Measurements from ENCODE around the gene ELP1.

DNA sequence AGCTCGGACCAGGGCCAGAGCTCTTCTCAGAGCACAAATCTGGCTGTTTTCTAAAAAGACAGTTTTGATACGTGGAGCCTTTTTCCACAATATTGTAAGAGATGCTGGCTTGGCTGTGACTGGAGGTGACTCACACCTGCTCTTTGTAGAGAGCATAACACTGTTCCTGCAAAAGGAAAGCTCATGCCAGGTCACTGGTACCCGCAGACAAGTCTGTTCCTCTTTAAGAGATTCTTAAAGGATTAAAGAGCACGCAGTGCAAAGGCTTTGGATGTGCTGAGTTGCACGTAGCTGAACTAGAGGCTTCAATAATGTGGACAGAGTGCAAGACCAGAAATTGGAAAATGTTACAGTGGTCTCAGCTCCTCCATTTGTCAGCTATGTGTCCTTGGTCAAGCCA is 97.1 kb downstream of the ELP1 start:
- no peak for TF ChIP-seq POLR2A (IDR thresholded peaks at IDR 0.05)
- TF ChIP-seq, protein P1, sequence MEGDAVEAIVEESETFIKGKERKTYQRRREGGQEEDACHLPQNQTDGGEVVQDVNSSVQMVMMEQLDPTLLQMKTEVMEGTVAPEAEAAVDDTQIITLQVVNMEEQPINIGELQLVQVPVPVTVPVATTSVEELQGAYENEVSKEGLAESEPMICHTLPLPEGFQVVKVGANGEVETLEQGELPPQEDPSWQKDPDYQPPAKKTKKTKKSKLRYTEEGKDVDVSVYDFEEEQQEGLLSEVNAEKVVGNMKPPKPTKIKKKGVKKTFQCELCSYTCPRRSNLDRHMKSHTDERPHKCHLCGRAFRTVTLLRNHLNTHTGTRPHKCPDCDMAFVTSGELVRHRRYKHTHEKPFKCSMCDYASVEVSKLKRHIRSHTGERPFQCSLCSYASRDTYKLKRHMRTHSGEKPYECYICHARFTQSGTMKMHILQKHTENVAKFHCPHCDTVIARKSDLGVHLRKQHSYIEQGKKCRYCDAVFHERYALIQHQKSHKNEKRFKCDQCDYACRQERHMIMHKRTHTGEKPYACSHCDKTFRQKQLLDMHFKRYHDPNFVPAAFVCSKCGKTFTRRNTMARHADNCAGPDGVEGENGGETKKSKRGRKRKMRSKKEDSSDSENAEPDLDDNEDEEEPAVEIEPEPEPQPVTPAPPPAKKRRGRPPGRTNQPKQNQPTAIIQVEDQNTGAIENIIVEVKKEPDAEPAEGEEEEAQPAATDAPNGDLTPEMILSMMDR (IDR thresholded peaks at IDR 0.05) = no peak

Measured in lower leg skin (tissue), 3 donors.